MM.1S (cell line): ENCODE data around the gene NSD2.

Experiments used
- EZH2 ChIP-seq: fragments of 300-600 bp; sonication (generic); optimal IDR thresholded peaks from 2 replicates; pipeline ENCODE3; 2017; ENCODE audit warnings: low read depth, mild to moderate bottlenecking, antibody characterized with exemption, low read length, mixed read lengths
- EZH2phosphoT487 ChIP-seq: fragments of 300-600 bp; sonication (generic); IDR thresholded peaks from 2 replicates; pipeline ENCODE4 v1.6.1; 2018; ENCODE audit warnings: antibody characterized with exemption, low read length
- TF ChIP-seq, protein P1 (sequence below): fragments of 300-600 bp; sonication (generic); IDR thresholded peaks from 2 replicates; pipeline ENCODE4 v1.5.1; 2016; ENCODE audit warnings: antibody characterized with exemption, low read length, mixed read lengths

DNA sequence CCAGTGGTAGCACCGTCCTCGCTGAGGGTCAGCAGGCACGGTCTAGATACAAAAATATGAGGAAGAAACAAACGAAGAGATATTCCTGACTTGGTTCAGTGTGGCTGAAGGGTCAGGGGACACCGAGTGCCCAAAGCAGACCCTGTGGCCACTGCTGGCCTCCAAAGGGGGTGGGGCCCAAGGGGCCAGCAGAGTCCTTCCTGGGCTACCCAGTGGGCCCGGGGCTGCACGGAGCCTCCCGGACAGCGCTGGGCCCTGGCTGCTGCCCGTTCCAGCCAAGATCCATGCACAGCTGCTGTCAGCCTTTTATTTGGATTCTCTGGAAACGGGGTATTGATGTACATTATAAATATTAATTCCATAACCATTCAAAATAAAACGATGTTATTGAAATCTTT is 117.1 kb downstream of the NSD2 start:
- TF ChIP-seq, protein P1, sequence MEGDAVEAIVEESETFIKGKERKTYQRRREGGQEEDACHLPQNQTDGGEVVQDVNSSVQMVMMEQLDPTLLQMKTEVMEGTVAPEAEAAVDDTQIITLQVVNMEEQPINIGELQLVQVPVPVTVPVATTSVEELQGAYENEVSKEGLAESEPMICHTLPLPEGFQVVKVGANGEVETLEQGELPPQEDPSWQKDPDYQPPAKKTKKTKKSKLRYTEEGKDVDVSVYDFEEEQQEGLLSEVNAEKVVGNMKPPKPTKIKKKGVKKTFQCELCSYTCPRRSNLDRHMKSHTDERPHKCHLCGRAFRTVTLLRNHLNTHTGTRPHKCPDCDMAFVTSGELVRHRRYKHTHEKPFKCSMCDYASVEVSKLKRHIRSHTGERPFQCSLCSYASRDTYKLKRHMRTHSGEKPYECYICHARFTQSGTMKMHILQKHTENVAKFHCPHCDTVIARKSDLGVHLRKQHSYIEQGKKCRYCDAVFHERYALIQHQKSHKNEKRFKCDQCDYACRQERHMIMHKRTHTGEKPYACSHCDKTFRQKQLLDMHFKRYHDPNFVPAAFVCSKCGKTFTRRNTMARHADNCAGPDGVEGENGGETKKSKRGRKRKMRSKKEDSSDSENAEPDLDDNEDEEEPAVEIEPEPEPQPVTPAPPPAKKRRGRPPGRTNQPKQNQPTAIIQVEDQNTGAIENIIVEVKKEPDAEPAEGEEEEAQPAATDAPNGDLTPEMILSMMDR, result no peak
- TF ChIP-seq EZH2phosphoT487, result no peak
- no peak for TF ChIP-seq EZH2
